Vagina (tissue), 2 donors: ENCODE measurements around the gene IZUMO1R. TPM values are rescaled to one million over a fixed set of nuclear protein-coding genes. Genes with fewer than 3 reads are reported as not detected.

Experiments used
- DNase-seq, 2 donors: peaks; one replicate each; pipeline ENCODE4 v3.0.0-alpha.2; 2017; ENCODE audit errors: extremely low spot score in 2 of 2
- H3K27ac ChIP-seq: fragments of 200-600 bp; sonication (generic); one replicate; pipeline ENCODE4 v1.5.1; 2019
- H3K27me3 ChIP-seq: fragments of 200-600 bp; sonication (generic); one replicate; pipeline ENCODE4 v1.5.1; 2019
- H3K36me3 ChIP-seq, 2 donors: fragments of 200-600 bp; sonication (generic); one replicate each; pipeline ENCODE4 v1.5.1; 2017 to 2019
- H3K4me1 ChIP-seq: fragments of 200-600 bp; sonication (generic); one replicate; pipeline ENCODE4 v1.5.1; 2019
- H3K4me3 ChIP-seq, 2 donors: fragments of 200-600 bp; sonication (generic); 1 replicate in 1 of 2; 2 replicates in 1 of 2; pipeline ENCODE4 v1.5.1; 2016 to 2019
- H3K9me3 ChIP-seq: fragments of 200-600 bp; sonication (generic); one replicate; pipeline ENCODE4 v1.5.1; 2019
- CTCF ChIP-seq, 3 experiments: fragments of 450-650 bp in 2 of 3; fragments of 200-600 bp in 1 of 3; sonication (generic) in 1 of 3; IDR thresholded peaks; one replicate each; pipeline ENCODE4 v1.5.1; 2017 to 2019; ENCODE audit warnings: antibody characterized with exemption in 3 of 3, mild to moderate bottlenecking in 2 of 3, moderate library complexity in 2 of 3
- POLR2A ChIP-seq, 2 donors: fragments of 450-650 bp; IDR thresholded peaks; one replicate each; pipeline ENCODE4 v1.6.1; 2017; ENCODE audit warnings: antibody characterized with exemption in 2 of 2, mild to moderate bottlenecking in 2 of 2, moderate library complexity in 2 of 2
- POLR2AphosphoS5 ChIP-seq, 2 donors: sonication (generic); formaldehyde crosslinking; IDR thresholded peaks; one replicate each; pipeline ENCODE4 v1.9.0; 2017; ENCODE audit warnings: antibody characterized with exemption in 2 of 2, mild to moderate bottlenecking in 2 of 2, low read depth in 1 of 2; ENCODE audit not compliant: insufficient read depth in 1 of 2
- intact Hi-C: fragments of 100-400 bp; cut with DNase I; formaldehyde crosslinking; loops from one replicate; pipeline ENCODE4 v1.15.1; 2023
- total RNA-seq: library from RNA; depleted of rRNA; stranded (reverse); fragments of >200 nt; gene quantifications from one replicate; pipeline ENCODE4 v1.2.3, GENCODE V29; 2016

The IZUMO1R gene
- total RNA-seq, 1 donor from 2014 or later, result not detected

- H3K9me3 ChIP-seq, result no peaks in the 10 kb centered on the region
- no peaks in the 10 kb centered on the region for H3K36me3 ChIP-seq
- H3K4me1 ChIP-seq, result peaks cover 4% of the 10 kb centered on the region
- intact Hi-C loops, result no loop called here
- no peaks in the 10 kb centered on the region for H3K27me3 ChIP-seq
- no peak overlapping the region for H3K27ac ChIP-seq
- no peak for DNase-seq
- H3K4me3 ChIP-seq, result no peak overlapping the region
- TF ChIP-seq CTCF (IDR thresholded peaks at IDR 0.05) (no peak), POLR2AphosphoS5 (IDR thresholded peaks at IDR 0.05; ENCODE audit: insufficient read depth in 1 of 2, low read depth in 1 of 2) (no peak), POLR2A (IDR thresholded peaks at IDR 0.05) (no peak)
Observed at GRCh38 chr11:94310191-94310875, 6.0 kb downstream of the IZUMO1R start.

- Histone ChIP-seq H3K27ac (no peak overlapping the region), H3K4me3 (no peak overlapping the region), H3K9me3 (no peaks in the 10 kb centered on the region), H3K4me1 (no peaks in the 10 kb centered on the region), H3K27me3 (no peaks in the 10 kb centered on the region), H3K36me3 (no peaks in the 10 kb centered on the region)
- no peak for DNase-seq
- TF ChIP-seq POLR2A (IDR thresholded peaks at IDR 0.05) (no peak), CTCF (IDR thresholded peaks at IDR 0.05) (no peak), POLR2AphosphoS5 (IDR thresholded peaks at IDR 0.05; ENCODE audit: insufficient read depth in 1 of 2, low read depth in 1 of 2) (no peak)
- intact Hi-C loops, result no loop called here
Observed at GRCh38 chr11:94312339-94312738, 8.0 kb downstream of the IZUMO1R start.

- DNase-seq, result no peak
- Histone ChIP-seq H3K36me3 (no peaks in the 10 kb centered on the region), H3K4me3 (no peak overlapping the region), H3K27ac (no peak overlapping the region), H3K9me3 (no peaks in the 10 kb centered on the region), H3K27me3 (no peaks in the 10 kb centered on the region), H3K4me1 (no peaks in the 10 kb centered on the region)
- no peak for TF ChIP-seq POLR2AphosphoS5 (IDR thresholded peaks at IDR 0.05; ENCODE audit: insufficient read depth in 1 of 2, low read depth in 1 of 2)
- no peak for TF ChIP-seq CTCF (IDR thresholded peaks at IDR 0.05)
- no peak for TF ChIP-seq POLR2A (IDR thresholded peaks at IDR 0.05)
- intact Hi-C loops, result no loop called here
Observed at GRCh38 chr11:94314064-94314463, 9.7 kb downstream of the IZUMO1R start.

GRCh38 chr11:94315664-94316063 lies 11.3 kb downstream of the IZUMO1R start:
- Histone ChIP-seq H3K9me3 (no peaks in the 10 kb centered on the region), H3K4me1 (no peaks in the 10 kb centered on the region), H3K4me3 (no peak overlapping the region), H3K36me3 (no peaks in the 10 kb centered on the region), H3K27ac (no peak overlapping the region), H3K27me3 (no peaks in the 10 kb centered on the region)
- intact Hi-C loops, result no loop called here
- TF ChIP-seq POLR2A (IDR thresholded peaks at IDR 0.05) (no peak), POLR2AphosphoS5 (IDR thresholded peaks at IDR 0.05; ENCODE audit: insufficient read depth in 1 of 2, low read depth in 1 of 2) (no peak), CTCF (IDR thresholded peaks at IDR 0.05) (no peak)
- DNase-seq, result no peak

GRCh38 chr11:94322501-94322900 lies 18.1 kb downstream of the IZUMO1R start:
- no peak for DNase-seq
- intact Hi-C loops, result no loop called here
- H3K27ac ChIP-seq, result no peak overlapping the region
- TF ChIP-seq POLR2A (IDR thresholded peaks at IDR 0.05), result no peak
- no peak for TF ChIP-seq POLR2AphosphoS5 (IDR thresholded peaks at IDR 0.05; ENCODE audit: insufficient read depth in 1 of 2, low read depth in 1 of 2)
- no peak for TF ChIP-seq CTCF (IDR thresholded peaks at IDR 0.05)
- H3K4me3 ChIP-seq, result no peak overlapping the region
- H3K27me3 ChIP-seq, result no peaks in the 10 kb centered on the region
- H3K36me3 ChIP-seq, result no peaks in the 10 kb centered on the region
- no peaks in the 10 kb centered on the region for H3K4me1 ChIP-seq
- no peaks in the 10 kb centered on the region for H3K9me3 ChIP-seq
